ENCODE data around the gene KCNIP2. TPM values are rescaled to one million over a fixed set of nuclear protein-coding genes. Genes with fewer than 3 reads are reported as not detected.
A peak's percentile ranks its signal among the peaks of the same experiment; 100 is the strongest.

Gene KCNIP2
- total and polyA plus RNA-seq, 2 of the 13 experiments (the other 11 are each of a cell fraction or from before 2014, with no cell fraction given): 0.42 to 0.70 TPM

DNA sequence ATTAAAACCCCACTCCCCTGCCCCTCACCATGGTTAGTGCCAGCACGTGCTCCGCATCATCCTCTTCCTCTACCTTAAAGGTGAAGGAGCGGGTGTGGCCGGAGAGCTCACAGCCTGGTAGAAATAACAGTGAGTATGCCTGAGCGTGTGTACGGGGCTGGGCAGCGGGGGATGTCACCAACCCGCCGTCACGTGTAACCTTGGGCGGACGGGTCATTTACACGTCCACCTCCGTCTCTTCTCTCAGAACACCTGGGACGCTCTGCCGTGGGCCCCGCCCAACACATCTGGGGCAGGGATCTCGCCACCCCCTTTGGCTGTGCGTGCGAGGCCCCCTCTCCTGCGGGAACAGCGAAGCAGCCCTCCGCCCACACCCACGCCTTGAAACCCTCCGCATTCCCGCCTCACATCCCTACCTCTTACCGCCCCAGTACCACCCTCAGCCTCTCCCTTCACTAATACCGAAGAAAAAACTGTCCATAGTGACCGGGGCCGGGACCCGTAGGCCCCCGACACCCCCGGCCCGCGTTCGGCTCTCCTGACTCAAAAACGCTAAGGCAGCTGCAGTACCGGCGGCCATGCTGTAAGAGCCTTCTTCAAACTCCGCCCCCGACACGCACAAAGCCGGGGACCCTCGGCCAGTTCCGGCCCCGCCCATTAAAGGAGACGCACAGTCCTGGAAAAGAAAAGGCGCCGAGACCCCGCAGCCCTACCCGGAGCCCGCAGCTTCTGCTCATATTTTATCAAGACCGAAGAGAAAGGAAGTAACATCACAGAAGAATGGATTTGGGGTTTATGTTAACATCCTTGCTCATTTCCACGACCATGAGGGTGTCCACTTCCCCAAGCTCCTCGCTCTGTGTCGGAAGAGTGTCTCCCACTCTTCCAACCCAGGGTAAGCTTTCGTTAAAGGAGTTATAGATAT, 60.5 kb downstream of the KCNIP2 start, which contains the start of gene NPM3 (continued):
- TF ChIP-seq, protein P1, sequence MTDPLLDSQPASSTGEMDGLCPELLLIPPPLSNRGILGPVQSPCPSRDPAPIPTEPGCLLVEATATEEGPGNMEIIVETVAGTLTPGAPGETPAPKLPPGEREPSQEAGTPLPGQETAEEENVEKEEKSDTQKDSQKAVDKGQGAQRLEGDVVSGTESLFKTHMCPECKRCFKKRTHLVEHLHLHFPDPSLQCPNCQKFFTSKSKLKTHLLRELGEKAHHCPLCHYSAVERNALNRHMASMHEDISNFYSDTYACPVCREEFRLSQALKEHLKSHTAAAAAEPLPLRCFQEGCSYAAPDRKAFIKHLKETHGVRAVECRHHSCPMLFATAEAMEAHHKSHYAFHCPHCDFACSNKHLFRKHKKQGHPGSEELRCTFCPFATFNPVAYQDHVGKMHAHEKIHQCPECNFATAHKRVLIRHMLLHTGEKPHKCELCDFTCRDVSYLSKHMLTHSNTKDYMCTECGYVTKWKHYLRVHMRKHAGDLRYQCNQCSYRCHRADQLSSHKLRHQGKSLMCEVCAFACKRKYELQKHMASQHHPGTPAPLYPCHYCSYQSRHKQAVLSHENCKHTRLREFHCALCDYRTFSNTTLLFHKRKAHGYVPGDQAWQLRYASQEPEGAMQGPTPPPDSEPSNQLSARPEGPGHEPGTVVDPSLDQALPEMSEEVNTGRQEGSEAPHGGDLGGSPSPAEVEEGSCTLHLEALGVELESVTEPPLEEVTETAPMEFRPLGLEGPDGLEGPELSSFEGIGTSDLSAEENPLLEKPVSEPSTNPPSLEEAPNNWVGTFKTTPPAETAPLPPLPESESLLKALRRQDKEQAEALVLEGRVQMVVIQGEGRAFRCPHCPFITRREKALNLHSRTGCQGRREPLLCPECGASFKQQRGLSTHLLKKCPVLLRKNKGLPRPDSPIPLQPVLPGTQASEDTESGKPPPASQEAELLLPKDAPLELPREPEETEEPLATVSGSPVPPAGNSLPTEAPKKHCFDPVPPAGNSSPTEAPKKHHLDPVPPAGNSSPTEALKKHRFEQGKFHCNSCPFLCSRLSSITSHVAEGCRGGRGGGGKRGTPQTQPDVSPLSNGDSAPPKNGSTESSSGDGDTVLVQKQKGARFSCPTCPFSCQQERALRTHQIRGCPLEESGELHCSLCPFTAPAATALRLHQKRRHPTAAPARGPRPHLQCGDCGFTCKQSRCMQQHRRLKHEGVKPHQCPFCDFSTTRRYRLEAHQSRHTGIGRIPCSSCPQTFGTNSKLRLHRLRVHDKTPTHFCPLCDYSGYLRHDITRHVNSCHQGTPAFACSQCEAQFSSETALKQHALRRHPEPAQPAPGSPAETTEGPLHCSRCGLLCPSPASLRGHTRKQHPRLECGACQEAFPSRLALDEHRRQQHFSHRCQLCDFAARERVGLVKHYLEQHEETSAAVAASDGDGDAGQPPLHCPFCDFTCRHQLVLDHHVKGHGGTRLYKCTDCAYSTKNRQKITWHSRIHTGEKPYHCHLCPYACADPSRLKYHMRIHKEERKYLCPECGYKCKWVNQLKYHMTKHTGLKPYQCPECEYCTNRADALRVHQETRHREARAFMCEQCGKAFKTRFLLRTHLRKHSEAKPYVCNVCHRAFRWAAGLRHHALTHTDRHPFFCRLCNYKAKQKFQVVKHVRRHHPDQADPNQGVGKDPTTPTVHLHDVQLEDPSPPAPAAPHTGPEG (CRISPR knock-in tag; IDR thresholded peaks at IDR 0.05): peak; percentile 41; the same call in 1 of the 2 replicates
- TF ChIP-seq, protein P2, sequence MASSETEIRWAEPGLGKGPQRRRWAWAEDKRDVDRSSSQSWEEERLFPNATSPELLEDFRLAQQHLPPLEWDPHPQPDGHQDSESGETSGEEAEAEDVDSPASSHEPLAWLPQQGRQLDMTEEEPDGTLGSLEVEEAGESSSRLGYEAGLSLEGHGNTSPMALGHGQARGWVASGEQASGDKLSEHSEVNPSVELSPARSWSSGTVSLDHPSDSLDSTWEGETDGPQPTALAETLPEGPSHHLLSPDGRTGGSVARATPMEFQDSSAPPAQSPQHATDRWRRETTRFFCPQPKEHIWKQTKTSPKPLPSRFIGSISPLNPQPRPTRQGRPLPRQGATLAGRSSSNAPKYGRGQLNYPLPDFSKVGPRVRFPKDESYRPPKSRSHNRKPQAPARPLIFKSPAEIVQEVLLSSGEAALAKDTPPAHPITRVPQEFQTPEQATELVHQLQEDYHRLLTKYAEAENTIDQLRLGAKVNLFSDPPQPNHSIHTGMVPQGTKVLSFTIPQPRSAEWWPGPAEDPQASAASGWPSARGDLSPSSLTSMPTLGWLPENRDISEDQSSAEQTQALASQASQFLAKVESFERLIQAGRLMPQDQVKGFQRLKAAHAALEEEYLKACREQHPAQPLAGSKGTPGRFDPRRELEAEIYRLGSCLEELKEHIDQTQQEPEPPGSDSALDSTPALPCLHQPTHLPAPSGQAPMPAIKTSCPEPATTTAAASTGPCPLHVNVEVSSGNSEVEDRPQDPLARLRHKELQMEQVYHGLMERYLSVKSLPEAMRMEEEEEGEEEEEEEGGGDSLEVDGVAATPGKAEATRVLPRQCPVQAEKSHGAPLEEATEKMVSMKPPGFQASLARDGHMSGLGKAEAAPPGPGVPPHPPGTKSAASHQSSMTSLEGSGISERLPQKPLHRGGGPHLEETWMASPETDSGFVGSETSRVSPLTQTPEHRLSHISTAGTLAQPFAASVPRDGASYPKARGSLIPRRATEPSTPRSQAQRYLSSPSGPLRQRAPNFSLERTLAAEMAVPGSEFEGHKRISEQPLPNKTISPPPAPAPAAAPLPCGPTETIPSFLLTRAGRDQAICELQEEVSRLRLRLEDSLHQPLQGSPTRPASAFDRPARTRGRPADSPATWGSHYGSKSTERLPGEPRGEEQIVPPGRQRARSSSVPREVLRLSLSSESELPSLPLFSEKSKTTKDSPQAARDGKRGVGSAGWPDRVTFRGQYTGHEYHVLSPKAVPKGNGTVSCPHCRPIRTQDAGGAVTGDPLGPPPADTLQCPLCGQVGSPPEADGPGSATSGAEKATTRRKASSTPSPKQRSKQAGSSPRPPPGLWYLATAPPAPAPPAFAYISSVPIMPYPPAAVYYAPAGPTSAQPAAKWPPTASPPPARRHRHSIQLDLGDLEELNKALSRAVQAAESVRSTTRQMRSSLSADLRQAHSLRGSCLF (CRISPR knock-in tag; IDR thresholded peaks at IDR 0.05; ENCODE audit: borderline replicate concordance): no peak
- TF ChIP-seq SP4 (CRISPR knock-in tag; IDR thresholded peaks at IDR 0.05) (peak; percentile 84), SIN3B (IDR thresholded peaks at IDR 0.05; ENCODE audit: low read length) (peak; percentile 93), HMGA1 (CRISPR knock-in tag; conservative IDR thresholded peaks at IDR 0.05) (no peak), HES4 (CRISPR knock-in tag; IDR thresholded peaks at IDR 0.05; ENCODE audit: borderline replicate concordance) (no peak), ZSCAN22 (CRISPR knock-in tag; IDR thresholded peaks at IDR 0.05) (no peak), ARNT (IDR thresholded peaks at IDR 0.05) (no peak), HNRNPLL (IDR thresholded peaks at IDR 0.05; ENCODE audit: low read depth, low read length, poor library complexity, severe bottlenecking) (peak; percentile 47), GLI4 (CRISPR knock-in tag; IDR thresholded peaks at IDR 0.05; ENCODE audit: borderline replicate concordance) (peak; percentile 48; the same call in 1 of the 2 replicates), RNF2 (conservative IDR thresholded peaks at IDR 0.05; ENCODE audit: low read depth) (no peak), ZFP36L2 (CRISPR knock-in tag; IDR thresholded peaks at IDR 0.05) (no peak)
- TF ChIP-seq, protein P3, sequence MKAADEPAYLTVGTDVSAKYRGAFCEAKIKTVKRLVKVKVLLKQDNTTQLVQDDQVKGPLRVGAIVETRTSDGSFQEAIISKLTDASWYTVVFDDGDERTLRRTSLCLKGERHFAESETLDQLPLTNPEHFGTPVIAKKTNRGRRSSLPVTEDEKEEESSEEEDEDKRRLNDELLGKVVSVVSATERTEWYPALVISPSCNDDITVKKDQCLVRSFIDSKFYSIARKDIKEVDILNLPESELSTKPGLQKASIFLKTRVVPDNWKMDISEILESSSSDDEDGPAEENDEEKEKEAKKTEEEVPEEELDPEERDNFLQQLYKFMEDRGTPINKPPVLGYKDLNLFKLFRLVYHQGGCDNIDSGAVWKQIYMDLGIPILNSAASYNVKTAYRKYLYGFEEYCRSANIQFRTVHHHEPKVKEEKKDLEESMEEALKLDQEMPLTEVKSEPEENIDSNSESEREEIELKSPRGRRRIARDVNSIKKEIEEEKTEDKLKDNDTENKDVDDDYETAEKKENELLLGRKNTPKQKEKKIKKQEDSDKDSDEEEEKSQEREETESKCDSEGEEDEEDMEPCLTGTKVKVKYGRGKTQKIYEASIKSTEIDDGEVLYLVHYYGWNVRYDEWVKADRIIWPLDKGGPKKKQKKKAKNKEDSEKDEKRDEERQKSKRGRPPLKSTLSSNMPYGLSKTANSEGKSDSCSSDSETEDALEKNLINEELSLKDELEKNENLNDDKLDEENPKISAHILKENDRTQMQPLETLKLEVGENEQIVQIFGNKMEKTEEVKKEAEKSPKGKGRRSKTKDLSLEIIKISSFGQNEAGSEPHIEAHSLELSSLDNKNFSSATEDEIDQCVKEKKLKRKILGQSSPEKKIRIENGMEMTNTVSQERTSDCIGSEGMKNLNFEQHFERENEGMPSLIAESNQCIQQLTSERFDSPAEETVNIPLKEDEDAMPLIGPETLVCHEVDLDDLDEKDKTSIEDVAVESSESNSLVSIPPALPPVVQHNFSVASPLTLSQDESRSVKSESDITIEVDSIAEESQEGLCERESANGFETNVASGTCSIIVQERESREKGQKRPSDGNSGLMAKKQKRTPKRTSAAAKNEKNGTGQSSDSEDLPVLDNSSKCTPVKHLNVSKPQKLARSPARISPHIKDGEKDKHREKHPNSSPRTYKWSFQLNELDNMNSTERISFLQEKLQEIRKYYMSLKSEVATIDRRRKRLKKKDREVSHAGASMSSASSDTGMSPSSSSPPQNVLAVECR (CRISPR knock-in tag; IDR thresholded peaks at IDR 0.05; ENCODE audit: borderline replicate concordance): peak; percentile 79
